22Rv1 (cell line): ENCODE results near the gene SLC48A1.
A peak's percentile ranks its signal among the peaks of the same experiment; 100 is the strongest.

Experiments
- H3K27ac ChIP-seq: fragments of 450-650 bp; 2 replicates; pipeline ENCODE4 v1.5.1; 2017
- CTCF ChIP-seq: fragments of 450-650 bp; IDR thresholded peaks from 2 replicates; pipeline ENCODE4 v1.5.1; 2017; ENCODE audit warnings: mild to moderate bottlenecking
- ZFX ChIP-seq: fragments of 450-650 bp; IDR thresholded peaks from 2 replicates; pipeline ENCODE4 v1.6.1; 2017; ENCODE audit warnings: antibody characterized with exemption, borderline replicate concordance

The SLC48A1 gene

GRCh38 chr12:47750916-47751470 is 22.0 kb upstream of the SLC48A1 start:
- TF ChIP-seq CTCF = no peak
- no peak for TF ChIP-seq ZFX
- no peak overlapping the region for H3K27ac ChIP-seq

- H3K27ac ChIP-seq = no peak overlapping the region
- TF ChIP-seq ZFX (no peak), CTCF (no peak)
Observed at GRCh38 chr12:47751561-47751960, 21.5 kb upstream of the SLC48A1 start.

GRCh38 chr12:47752121-47752520 is 20.9 kb upstream of the SLC48A1 start:
- no peak overlapping the region for H3K27ac ChIP-seq
- no peak for TF ChIP-seq ZFX
- no peak for TF ChIP-seq CTCF

- no peak overlapping the region for H3K27ac ChIP-seq
- TF ChIP-seq CTCF = no peak
- TF ChIP-seq ZFX = no peak
Observed at GRCh38 chr12:47752552-47752951, 20.5 kb upstream of the SLC48A1 start.

- H3K27ac ChIP-seq = peak overlapping the region; percentile 35
- TF ChIP-seq CTCF (no peak), ZFX (no peak)
Observed at GRCh38 chr12:47753021-47754001, 19.7 kb upstream of the SLC48A1 start.

- H3K27ac ChIP-seq = peak overlapping the region; percentile 35
- no peak for TF ChIP-seq CTCF
Observed at GRCh38 chr12:47754126-47754525, 18.9 kb upstream of the SLC48A1 start.

- H3K27ac ChIP-seq = peak overlapping the region; percentile 35
- TF ChIP-seq ZFX = no peak
- TF ChIP-seq CTCF = no peak
Observed at GRCh38 chr12:47754881-47755280, 18.2 kb upstream of the SLC48A1 start.
